ENCODE data around the gene GALNS. TPM values are rescaled to one million over a fixed set of nuclear protein-coding genes. Genes with fewer than 3 reads are reported as not detected.

GALNS gene
- polyA plus RNA-seq, 1 donor from 2014 or later, result 19.4 TPM

DNA sequence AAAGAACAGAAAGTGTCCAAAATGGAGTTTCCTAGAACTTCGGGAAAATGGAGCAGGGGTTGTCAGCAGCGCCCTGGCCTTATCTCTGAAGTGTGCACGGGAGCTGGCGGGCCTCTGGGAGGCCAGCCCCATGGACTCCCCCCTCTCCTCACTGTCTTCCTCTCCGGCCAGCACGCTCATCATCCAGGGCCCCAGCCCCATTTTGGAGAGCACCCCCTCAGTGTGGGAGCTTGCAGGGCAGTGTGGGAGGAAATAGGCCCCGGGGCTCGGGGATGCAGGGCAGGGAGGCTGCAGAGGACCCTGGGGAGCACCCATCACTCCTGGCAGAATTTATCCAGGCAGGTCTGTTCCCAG, 14.6 kb upstream of the GALNS start:
- no peaks in the 10 kb centered on the region for H3K36me3 ChIP-seq (ENCODE audit: insufficient read depth, low read length)

DNA sequence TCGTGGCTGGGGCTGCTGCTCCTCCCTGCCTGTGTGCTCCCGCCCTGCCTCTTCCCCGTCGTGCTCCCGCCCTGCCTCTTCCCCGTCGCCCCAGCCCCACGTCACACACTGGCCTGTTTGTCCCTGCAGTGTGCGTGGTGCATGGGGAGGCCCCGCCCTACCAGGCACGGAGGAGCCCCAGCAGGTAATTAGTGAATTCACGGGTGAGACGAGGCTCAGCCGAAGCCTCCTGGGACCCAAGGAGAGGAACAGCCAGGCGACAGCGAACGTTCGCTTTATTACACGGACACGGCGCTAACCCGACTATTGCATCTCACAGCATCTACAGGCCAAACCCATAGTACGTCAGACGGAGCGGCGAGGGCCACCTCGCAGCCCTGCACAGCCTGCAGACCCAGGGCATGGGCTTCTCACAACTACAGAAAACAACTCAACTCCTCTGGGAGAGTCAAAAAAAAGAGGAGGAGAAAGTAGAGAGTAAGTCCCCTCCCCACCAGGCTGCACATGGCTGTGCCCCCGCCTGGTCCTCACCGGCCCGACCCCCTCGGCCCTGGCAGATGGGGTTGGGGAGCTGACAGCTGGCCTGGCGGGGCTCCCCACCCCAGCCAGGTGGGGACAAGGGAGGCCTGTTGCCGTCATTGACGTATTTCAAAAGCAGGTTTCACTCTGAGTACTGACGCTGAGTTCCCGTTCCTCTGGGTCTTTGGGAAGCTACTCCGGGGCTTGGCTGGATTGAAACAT, 14.0 kb upstream of the GALNS start:
- Histone ChIP-seq H3F3A (ENCODE audit: insufficient read depth, low read length, poor library complexity, severe bottlenecking) (no peaks in the 10 kb centered on the region), H2AFZ (ENCODE audit: low read depth, low read length) (no peak overlapping the region), H4K20me1 (ENCODE audit: insufficient read depth) (no peaks in the 10 kb centered on the region), H3K27ac (ENCODE audit: low read length) (no peak overlapping the region), H3K27me3 (ENCODE audit: insufficient read depth, low read depth, low read length) (no peaks in the 10 kb centered on the region), H3K4me3 (ENCODE audit: low read length) (no peak overlapping the region), H3K4me2 (ENCODE audit: low read length) (no peak overlapping the region), H3K9me3 (ENCODE audit: low read length) (no peaks in the 10 kb centered on the region), H3K79me2 (replicated peaks; ENCODE audit: insufficient read depth, low read length) (no peaks in the 10 kb centered on the region), H3K9ac (ENCODE audit: low read length) (no peak overlapping the region), H3K36me3 (ENCODE audit: insufficient read depth, low read length) (no peaks in the 10 kb centered on the region), H3K9me2 (ENCODE audit: insufficient read depth, low read length) (no peaks in the 10 kb centered on the region)
- TF ChIP-seq MXI1 (conservative IDR thresholded peaks at IDR 0.05; ENCODE audit: poor library complexity, severe bottlenecking) (no peak), POLR2AphosphoS5 (IDR thresholded peaks at IDR 0.05) (no peak), TAF1 (IDR thresholded peaks at IDR 0.05; ENCODE audit: low read depth) (no peak), EP300 (conservative IDR thresholded peaks at IDR 0.05; ENCODE audit: poor library complexity, severe bottlenecking) (no peak), EZH2 (IDR thresholded peaks at IDR 0.05; ENCODE audit: borderline replicate concordance, insufficient read depth, low read length, poor library complexity, severe bottlenecking) (no peak), RAD21 (conservative IDR thresholded peaks at IDR 0.05) (no peak), SMC3 (conservative IDR thresholded peaks at IDR 0.05; ENCODE audit: poor library complexity) (no peak)
- TF ChIP-seq, protein P1, sequence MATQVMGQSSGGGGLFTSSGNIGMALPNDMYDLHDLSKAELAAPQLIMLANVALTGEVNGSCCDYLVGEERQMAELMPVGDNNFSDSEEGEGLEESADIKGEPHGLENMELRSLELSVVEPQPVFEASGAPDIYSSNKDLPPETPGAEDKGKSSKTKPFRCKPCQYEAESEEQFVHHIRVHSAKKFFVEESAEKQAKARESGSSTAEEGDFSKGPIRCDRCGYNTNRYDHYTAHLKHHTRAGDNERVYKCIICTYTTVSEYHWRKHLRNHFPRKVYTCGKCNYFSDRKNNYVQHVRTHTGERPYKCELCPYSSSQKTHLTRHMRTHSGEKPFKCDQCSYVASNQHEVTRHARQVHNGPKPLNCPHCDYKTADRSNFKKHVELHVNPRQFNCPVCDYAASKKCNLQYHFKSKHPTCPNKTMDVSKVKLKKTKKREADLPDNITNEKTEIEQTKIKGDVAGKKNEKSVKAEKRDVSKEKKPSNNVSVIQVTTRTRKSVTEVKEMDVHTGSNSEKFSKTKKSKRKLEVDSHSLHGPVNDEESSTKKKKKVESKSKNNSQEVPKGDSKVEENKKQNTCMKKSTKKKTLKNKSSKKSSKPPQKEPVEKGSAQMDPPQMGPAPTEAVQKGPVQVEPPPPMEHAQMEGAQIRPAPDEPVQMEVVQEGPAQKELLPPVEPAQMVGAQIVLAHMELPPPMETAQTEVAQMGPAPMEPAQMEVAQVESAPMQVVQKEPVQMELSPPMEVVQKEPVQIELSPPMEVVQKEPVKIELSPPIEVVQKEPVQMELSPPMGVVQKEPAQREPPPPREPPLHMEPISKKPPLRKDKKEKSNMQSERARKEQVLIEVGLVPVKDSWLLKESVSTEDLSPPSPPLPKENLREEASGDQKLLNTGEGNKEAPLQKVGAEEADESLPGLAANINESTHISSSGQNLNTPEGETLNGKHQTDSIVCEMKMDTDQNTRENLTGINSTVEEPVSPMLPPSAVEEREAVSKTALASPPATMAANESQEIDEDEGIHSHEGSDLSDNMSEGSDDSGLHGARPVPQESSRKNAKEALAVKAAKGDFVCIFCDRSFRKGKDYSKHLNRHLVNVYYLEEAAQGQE (IDR thresholded peaks at IDR 0.05; ENCODE audit: borderline replicate concordance), result no peak
- TF ChIP-seq, protein P2, sequence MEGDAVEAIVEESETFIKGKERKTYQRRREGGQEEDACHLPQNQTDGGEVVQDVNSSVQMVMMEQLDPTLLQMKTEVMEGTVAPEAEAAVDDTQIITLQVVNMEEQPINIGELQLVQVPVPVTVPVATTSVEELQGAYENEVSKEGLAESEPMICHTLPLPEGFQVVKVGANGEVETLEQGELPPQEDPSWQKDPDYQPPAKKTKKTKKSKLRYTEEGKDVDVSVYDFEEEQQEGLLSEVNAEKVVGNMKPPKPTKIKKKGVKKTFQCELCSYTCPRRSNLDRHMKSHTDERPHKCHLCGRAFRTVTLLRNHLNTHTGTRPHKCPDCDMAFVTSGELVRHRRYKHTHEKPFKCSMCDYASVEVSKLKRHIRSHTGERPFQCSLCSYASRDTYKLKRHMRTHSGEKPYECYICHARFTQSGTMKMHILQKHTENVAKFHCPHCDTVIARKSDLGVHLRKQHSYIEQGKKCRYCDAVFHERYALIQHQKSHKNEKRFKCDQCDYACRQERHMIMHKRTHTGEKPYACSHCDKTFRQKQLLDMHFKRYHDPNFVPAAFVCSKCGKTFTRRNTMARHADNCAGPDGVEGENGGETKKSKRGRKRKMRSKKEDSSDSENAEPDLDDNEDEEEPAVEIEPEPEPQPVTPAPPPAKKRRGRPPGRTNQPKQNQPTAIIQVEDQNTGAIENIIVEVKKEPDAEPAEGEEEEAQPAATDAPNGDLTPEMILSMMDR (IDR thresholded peaks at IDR 0.05; ENCODE audit: poor library complexity, severe bottlenecking), result no peak

More for the DNA sequence above, 14.6 kb upstream of the GALNS start:
- Histone ChIP-seq H3K9me3 (ENCODE audit: low read length) (no peaks in the 10 kb centered on the region), H3K9ac (ENCODE audit: low read length) (no peak overlapping the region), H3K79me2 (replicated peaks; ENCODE audit: insufficient read depth, low read length) (no peaks in the 10 kb centered on the region), H3K27ac (ENCODE audit: low read length) (no peak overlapping the region), H3K9me2 (ENCODE audit: insufficient read depth, low read length) (no peaks in the 10 kb centered on the region), H3K27me3 (ENCODE audit: insufficient read depth, low read depth, low read length) (no peaks in the 10 kb centered on the region), H3K4me3 (ENCODE audit: low read length) (no peak overlapping the region), H2AFZ (ENCODE audit: low read depth, low read length) (no peak overlapping the region), H4K20me1 (ENCODE audit: insufficient read depth) (no peaks in the 10 kb centered on the region), H3F3A (ENCODE audit: insufficient read depth, low read length, poor library complexity, severe bottlenecking) (no peaks in the 10 kb centered on the region), H3K4me2 (ENCODE audit: low read length) (no peak overlapping the region)
- TF ChIP-seq, protein P2 (IDR thresholded peaks at IDR 0.05; ENCODE audit: poor library complexity, severe bottlenecking), result no peak
- no peak for TF ChIP-seq TAF1 (IDR thresholded peaks at IDR 0.05; ENCODE audit: low read depth)
- TF ChIP-seq, protein P1 (IDR thresholded peaks at IDR 0.05; ENCODE audit: borderline replicate concordance), result no peak
- TF ChIP-seq MXI1 (conservative IDR thresholded peaks at IDR 0.05; ENCODE audit: poor library complexity, severe bottlenecking), result no peak
- no peak for TF ChIP-seq SMC3 (conservative IDR thresholded peaks at IDR 0.05; ENCODE audit: poor library complexity)
- no peak for TF ChIP-seq RAD21 (conservative IDR thresholded peaks at IDR 0.05)
